Ishikawa (cell line): Measurements from ENCODE around the gene GRIK1.

ENCODE experiments used
- CREB1 ChIP-seq: IDR thresholded peaks from 2 replicates; pipeline ENCODE4 v1.6.1; 2012; ENCODE audit warnings: low read depth
- EGR1 ChIP-seq: IDR thresholded peaks from 2 replicates; pipeline ENCODE4 v1.6.1; 2012
- EP300 ChIP-seq: IDR thresholded peaks from 2 replicates; pipeline ENCODE4 v1.6.1; 2012; ENCODE audit warnings: borderline replicate concordance
- NFIC ChIP-seq: IDR thresholded peaks from 2 replicates; pipeline ENCODE4 v1.6.1; 2012
- RAD21 ChIP-seq: IDR thresholded peaks from 2 replicates; pipeline ENCODE4 v1.6.1; 2012; ENCODE audit warnings: low read depth
- REST ChIP-seq: IDR thresholded peaks from 2 replicates; pipeline ENCODE4 v1.6.1; 2012; ENCODE audit warnings: low read depth, mild to moderate bottlenecking
- TAF1 ChIP-seq: IDR thresholded peaks from 2 replicates; pipeline ENCODE4 v1.6.1; 2012; ENCODE audit warnings: low read depth, mild to moderate bottlenecking
- TCF12 ChIP-seq: IDR thresholded peaks from 2 replicates; pipeline ENCODE4 v1.6.1; 2012; ENCODE audit warnings: low read depth
- TEAD4 ChIP-seq: IDR thresholded peaks from 2 replicates; pipeline ENCODE4 v1.6.1; 2012
- YY1 ChIP-seq: IDR thresholded peaks from 2 replicates; pipeline ENCODE4 v1.6.1; 2012; ENCODE audit warnings: low read depth
- TF ChIP-seq, protein P1 (sequence below): IDR thresholded peaks from 2 replicates; pipeline ENCODE4 v1.6.1; 2012
- TF ChIP-seq, protein P2 (sequence below): IDR thresholded peaks from 2 replicates; pipeline ENCODE4 v1.6.1; 2012

DNA sequence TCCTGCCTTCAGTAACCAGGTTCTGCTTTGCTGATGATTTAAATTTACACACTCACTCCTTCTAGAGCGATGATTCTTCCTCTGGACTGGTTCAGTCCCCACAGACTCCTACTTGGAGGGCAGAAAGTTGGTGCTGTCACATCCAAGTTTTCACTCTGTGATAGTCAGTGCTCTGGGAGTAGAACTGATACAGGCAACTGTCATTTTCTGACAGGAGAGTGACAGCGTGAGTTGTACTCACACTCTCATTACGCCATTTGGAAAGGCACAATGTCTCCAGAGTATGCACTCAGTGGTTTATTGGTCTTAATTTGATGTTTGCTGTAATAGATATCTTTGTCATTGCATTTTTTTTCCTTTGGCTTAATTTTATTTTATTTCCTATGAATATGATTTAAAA is 96.0 kb downstream of the GRIK1 start:
- TF ChIP-seq YY1 (no peak), TAF1 (no peak), RAD21 (no peak), EP300 (no peak), REST (no peak), EGR1 (no peak), TEAD4 (no peak), TCF12 (no peak), CREB1 (no peak), NFIC (no peak)
- TF ChIP-seq, protein P1, sequence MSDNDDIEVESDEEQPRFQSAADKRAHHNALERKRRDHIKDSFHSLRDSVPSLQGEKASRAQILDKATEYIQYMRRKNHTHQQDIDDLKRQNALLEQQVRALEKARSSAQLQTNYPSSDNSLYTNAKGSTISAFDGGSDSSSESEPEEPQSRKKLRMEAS, result no peak
- TF ChIP-seq, protein P2, sequence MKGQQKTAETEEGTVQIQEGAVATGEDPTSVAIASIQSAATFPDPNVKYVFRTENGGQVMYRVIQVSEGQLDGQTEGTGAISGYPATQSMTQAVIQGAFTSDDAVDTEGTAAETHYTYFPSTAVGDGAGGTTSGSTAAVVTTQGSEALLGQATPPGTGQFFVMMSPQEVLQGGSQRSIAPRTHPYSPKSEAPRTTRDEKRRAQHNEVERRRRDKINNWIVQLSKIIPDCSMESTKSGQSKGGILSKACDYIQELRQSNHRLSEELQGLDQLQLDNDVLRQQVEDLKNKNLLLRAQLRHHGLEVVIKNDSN, result no peak
